Stimulated activated CD4-positive, alpha-beta T cell treated with anti-CD3 and anti-CD28 coated beads, Interleukin-2, amount 100 ng/mL, for 24 hours (primary cell): ENCODE results near the gene KIRREL2.
"Not testable (repeated sequence)": the region's sequence is repeated elsewhere in the genome, so short reads cannot be mapped to it uniquely, and the experiment has no call there.

Source experiments
- DNase-seq, 2 donors: peaks; one replicate each; pipeline ENCODE4 v3.0.0-alpha.2; 2020

Gene KIRREL2

DNA sequence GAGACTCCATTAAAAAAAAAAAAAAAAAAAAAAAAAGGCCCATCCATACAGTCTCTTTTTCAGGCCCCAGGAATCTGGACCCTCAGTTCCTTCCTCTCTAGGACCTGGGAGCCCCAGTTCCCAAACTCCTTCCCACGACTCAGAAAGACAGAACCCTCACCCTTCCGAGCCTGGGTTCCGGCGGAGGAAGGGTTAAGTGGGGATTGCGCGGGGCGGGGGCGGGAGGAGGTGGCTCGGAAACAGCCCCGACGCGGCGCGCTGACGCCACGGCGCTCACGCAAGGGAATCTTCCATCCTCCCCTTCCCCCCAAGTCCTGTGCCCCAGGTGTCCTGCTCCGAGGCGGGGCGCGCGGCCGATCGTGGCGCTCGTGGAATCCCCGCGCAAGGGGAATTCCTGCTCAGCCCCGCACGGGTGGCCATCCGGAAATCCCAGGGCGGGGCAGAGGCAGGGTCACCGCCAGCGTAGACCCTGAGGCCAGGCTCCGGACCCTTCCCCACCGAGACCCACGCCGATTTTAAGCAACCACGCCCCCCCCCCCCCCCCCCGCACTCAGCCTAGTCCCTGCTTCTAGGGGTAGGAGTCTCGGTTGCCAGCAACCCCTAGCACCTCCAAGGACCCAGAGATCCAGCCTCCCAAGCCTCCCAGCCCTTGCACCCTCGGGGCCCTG is 43.0 kb downstream of the KIRREL2 start:
- peak; percentile 89 for DNase-seq

DNA sequence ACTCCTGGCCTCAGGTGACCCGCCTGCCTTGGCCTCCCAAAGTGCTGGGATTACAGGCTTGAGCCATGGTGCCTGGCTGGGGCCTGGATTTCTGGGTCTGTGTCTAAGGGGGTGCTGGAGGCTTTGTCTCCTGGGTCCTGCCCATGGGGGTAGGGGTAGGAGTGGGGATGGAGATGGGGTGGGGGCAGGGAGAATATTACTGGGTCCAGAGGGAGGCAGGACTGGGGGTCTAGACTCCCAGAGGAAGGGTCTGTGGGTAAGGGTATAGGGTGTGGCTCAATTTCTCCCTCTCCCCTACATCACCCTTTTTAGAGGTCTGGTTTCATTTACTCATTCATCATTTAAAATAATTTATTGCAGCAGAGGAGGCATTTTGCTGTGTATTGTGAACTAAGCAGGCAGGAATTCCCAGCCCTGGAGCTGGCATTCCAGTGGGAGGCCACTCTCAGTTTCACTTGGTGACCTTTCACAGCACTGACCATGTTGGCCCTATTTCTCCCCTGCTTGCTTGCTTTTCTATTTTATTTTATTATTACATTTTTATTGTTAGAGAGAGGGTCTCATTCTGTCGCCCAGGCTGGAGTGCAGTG is 44.4 kb downstream of the KIRREL2 start:
- no peak for DNase-seq

DNA sequence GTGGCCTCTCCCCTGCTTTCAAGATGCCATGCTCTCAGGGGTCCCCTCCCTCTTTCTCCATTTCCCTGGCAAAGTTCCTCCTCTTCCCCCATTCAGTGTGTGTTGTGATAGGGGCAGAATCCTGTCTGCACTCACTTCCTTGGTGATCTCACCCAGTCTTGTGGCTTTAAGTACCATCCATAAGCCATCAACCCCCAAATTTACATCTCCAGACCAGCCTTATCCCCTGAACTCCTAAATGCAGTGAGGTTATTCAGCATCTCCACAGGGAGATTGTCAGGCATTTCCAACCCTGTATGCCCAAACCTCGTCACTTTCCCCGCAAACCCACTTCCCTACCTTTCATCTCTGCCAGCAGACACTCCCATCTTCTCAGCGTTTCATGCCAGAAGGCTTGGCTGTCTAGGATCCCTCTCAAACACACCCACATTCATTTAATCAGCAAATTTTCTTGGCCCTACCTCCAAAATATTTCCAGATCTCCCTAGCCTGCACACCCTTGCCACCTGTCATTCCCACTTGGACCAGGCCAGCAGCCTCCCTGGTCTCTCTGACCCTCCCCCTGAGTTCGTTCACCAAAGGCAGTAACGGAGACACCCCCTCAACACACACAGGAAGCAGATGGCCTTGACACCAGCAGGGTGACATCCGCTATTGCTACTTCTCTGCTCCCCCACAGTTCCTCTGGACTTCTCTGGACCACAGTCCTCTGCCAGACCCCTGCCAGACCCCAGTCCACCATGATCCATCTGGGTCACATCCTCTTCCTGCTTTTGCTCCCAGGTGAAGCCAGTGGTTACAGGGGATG is 45.3 kb downstream of the KIRREL2 start, which contains the start of gene HCST:
HCST (plus strand) TSS at position 676 of the 808 bp plus-strand sequence; CDS start at position 741, 65 bp downstream.
- peak in 1 of 2 donors; percentile 42 for DNase-seq

DNA sequence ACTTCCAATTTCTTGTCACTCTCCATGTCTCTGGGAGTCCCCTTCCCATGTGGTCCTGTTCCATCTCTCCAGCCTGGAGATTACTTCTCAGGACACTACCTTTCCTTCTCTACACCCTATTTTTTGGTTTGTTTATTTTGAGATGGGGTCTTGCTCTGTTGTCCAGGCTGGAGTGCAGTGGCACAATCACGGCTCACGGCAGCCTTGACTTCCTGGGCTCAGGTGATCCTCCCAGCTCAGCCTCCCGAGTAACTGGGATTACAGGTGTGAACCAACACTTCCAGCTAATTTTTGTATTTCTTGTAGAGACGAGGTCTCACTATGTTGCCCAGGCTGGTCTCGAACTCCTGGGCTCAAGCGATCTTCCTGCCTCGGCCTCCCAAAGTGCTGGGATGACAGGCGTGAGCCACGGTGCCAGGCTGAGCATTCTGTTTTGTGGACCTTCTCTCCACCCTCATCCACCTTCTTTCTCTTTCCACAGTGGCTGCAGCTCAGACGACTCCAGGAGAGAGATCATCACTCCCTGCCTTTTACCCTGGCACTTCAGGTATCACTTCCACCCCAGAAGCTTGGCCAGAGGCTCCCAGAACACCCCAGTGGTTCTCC is 46.3 kb downstream of the KIRREL2 start:
- DNase-seq, result no peak

DNA sequence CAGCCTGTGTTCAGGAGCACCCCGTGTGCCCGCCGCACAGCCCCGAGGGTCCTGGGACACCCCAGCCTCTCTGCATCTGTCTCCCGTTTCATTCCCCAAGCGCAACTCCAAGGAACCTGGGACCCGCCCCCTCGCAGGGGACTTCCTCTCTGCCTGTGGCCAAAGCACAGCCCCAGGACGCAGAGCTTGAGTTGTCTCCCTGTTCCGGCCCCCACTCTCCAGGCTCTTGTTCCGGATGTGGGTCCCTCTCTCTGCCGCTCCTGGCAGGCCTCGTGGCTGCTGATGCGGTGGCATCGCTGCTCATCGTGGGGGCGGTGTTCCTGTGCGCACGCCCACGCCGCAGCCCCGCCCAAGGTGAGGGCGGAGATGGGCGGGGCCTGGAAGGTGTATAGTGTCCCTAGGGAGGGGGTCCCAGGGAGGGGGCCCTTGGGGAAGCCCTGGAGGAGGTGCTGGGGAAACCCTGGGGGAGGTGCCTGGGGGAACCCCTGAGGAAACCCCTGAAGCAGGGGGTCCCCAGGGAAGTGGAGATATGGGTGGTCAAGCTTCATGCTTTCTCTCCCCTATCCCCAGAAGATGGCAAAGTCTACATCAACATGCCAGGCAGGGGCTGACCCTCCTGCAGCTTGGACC is 47.0 kb downstream of the KIRREL2 start:
- peak; percentile 82 to 89 for DNase-seq

DNA sequence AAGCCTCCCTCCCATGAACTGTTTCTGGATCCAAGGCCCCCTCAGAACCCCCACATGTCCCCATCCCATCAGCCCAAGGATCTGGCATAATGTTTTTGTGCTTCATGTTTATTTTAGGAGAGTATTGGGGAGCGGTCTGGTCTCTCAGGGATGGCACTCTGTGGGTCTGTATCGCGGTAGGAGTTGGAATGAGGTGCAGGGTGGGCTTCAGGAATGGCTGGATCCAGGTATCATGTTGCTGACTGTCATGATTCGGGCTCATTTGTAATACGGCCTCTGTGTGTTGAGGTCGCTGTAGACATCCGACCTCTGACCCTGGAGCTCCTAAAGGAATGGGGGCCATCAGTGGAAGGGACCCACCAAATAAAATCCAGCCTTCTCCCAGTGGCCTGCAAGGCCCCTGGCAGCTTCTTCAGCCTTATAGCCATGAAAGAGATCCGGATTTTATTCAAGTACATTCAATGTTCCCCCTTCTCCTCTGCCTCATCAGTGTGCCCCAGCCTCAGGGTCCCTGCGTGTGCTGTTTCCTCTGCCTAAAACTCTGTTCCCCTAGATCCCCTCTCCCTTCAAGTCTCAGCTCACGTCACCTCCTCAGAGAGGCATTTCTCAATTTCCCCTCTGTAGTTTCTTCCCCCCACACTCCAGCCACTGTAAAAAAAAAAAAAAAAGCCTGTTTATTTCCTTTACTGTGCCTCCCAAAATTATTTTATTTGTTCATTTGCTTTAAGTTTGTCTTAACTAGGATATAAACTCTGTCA is 47.8 kb downstream of the KIRREL2 start:
- DNase-seq, result no peak

DNA sequence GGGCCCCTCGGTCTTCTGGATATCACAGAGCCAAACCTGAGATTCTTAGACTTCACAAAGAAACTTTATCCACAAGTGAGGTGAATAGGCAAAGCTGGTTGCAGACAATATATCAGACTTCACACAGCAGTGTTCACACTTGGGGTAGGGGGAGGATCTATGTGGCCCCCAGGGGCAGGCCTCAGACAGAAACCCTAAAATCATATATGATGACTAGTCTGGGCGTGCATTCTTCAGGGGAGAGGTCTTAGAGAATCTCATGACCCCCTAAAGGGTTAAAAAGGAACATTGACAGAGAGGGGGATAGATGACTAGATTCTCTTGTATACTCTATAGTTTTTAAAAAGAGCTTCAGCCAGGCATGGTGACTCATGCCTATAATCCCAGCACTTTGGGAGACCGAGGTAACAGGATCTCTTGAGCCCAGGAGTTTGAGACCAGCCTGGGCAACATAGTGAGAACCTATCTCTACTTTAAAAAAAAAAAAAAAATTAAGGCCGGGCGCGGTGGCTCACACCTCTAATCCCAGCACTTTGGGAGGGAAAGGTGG is 48.5 kb downstream of the KIRREL2 start:
- no peak for DNase-seq

DNA sequence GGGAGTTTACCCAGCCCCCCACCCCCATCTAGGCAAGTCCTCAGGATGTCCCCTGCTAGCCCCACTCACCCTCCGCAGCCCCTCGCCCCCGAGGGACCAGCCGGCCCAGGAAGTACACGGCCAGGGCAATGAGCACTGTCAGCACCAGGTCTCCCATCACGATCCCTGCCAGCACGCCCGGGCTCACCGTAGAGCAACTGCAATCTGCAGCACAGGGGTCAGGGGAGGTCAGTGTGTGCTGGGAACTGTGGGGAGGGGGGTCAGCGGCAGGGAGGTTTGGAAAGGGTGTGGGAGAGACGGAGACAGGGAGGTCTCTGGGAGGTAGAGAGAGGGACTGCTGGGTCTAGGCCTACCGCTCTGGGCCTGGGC is 50.6 kb downstream of the KIRREL2 start:
- no peak for DNase-seq

DNA sequence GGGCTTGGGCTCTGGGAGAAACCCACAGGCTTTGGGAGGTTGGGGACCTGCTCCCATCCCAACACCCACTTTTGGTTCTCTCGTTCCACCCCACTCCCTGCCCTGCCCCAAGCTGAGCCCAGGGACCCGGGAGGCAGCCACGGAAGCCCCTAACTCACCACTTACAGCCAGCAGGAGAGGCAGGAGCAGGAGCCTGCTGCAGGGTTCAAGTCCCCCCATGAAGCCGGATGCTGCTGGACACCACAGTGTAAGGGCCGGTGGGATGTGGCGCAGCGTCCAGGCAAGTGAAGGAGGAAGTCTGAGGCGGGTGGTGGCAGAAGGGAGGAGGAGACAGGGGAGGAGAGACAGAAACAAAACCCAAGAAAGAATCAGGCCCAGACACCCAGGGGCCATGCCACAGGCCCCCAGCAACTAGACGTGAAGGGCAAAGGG is 51.3 kb downstream of the KIRREL2 start, which contains the start of gene TYROBP:
TYROBP (minus strand) TSS at position 286 of the 432 bp plus-strand sequence; CDS start at position 219, 67 bp downstream.
- DNase-seq, result no peak

DNA sequence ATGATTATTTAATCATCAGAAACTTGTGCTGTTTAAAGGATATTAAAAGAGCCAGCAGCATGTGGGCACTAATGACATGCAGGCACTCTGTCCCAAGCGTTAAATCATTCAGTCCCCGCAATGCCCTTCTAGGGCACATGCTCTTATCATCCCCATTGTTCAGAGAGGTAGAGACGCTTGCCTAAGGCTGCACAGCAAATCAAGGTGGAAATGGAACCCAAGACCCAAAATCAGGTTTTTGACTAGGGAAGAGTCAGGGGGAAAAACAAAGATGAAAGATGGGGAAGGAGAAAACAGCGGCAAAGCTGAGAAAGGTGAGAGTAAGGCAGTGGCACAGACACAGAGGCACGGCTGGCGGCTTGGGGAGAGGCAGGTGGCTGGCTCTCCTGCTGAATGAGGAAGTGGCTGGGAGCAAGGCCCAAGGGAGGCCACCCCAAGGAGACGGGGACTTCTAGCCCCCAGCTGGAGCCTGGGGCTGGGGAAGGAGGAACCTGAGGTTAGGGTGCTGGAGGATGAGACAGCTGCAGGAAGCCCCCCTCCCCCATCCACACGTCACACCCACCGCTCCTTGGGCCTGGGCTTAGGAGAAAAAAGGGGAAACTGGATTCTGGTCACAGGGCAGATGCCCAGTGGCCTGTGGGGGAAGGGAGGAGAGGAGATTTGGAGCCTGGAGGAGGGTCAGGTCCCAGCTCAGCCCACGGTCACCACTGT is 52.4 kb downstream of the KIRREL2 start:
- no peak for DNase-seq

DNA sequence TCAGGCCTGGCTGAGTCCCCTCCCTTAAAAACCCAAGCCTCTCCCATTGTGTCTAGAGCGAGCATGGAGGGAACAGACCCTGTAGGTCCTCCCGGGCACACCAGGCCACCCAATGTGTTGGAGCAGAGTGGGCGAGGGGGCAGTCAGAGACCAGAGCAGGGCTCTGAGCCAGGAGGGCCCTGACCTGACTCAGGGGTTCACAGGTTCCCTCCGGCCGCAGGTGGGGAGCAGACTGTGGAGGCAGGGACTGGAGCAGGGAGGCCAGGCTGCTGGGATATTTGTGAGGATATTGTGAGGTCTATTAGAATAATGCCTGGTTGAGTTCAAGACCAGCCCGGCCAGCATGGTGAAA is 52.9 kb downstream of the KIRREL2 start:
- DNase-seq, result no peak

DNA sequence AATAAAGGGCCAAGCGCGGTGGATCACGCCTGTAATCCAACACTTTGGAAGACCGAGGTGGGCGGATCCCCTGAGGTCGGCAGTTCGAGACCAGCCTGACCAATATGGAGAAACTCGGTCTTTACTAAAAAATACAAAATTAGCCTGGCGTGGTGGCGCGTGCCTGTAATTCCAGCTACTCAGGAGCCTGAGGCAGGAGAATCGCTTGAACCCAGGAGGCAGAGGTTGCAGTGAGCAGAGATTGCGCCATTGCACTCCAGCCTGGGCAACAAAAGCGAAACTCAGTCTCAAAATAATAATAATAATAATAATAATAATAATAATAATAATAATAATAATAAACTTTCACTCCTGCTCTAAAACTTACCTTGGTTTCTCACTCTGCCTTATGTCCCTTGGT is 53.6 kb downstream of the KIRREL2 start:
- DNase-seq, result not testable (repeated sequence)

DNA sequence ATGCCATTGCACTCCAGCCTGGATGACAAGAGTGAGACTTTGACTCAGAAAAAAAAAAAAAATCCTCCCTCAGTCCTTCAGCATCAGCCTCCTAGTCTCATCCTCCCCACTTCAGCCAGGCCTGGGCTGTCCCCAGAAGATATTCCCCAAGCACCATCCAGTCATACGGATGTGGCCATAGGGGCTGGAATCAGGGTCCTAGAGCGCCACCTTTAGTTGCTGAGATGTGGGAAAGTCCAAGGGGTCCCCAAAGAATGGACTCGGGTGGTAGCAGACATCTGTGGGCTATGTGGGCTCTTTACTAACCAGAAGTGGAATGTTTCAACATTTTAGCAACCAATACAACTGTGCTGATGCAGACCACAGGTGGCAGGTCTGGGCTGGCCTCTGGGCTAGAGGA is 54.5 kb downstream of the KIRREL2 start:
- no peak for DNase-seq

DNA sequence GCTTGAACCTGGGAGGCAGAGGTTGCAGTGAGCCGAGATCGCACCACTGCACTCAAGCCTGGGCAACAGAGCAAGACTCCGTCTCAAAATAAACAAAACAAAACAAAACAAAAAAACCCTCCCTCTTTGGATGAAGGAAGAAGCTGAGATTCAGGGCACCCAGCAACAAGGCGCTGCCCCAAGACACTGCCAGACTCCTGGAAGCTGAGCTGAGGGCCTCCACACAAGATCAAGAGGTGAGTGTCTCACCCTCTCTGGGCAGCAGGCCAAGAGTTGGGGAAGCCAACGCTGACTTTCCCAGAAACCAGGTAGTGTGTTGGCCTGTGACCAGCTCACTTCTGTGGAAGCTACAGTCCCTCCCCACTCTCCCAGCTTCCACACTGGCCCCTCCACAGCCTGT is 55.1 kb downstream of the KIRREL2 start:
- DNase-seq, result peak in 1 of 2 donors; percentile 37

DNA sequence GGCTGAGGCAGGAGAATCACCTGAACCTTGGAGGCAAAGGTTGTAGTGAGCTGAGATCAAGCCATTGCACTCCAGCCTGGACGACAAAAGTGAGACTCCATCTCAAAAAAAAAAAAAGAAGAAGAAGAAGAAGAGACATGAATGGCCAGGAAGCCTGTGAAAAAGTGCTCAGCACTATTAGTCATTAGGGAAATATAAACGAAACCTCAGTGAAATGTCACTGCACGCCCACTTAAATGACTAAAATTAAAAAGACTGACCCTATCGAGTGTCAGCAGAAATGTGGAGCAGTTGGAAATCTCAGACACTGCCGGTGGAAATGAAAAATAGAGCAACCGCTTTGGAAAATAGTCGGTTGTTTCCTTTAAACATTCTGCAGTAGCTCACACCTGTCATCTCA is 56.9 kb downstream of the KIRREL2 start:
- no peak for DNase-seq

DNA sequence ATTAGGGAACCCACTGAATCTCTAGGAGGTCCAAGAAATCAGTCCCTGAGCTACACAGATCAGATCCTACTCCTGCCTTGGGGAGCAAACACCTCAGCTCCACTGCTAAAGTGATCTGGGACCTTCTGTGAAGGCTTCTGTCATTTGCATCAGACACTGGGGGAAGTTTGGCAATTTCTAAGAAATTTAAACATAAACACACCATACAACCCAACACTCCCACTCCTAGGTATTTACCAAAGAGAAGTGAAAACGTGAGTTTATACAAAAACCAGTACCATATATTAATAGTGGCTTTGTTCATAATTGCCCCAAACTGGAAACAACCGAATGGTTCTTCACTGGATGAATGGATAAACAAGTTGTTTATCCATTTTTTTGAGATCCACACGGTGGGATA is 58.7 kb downstream of the KIRREL2 start:
- no peak for DNase-seq
